ENCODE data around the gene GNB1.

Gene GNB1

GRCh38 chr1:1926886-1927660 is 36.2 kb upstream of the GNB1 start:
- H3K27me3 ChIP-seq (ENCODE audit: insufficient read depth, low read length): no peaks in the 10 kb centered on the region; the same call in 1 of the 2 replicates

GRCh38 chr1:1926346-1926811 is 35.5 kb upstream of the GNB1 start:
- H3K4me1 ChIP-seq (ENCODE audit: insufficient read depth, low read length, severe bottlenecking): no peaks in the 10 kb centered on the region
- no peaks in the 10 kb centered on the region for H3K9me2 ChIP-seq (ENCODE audit: low read depth, low read length)
- H3K79me2 ChIP-seq (ENCODE audit: insufficient read depth, low read length): no peaks in the 10 kb centered on the region
- no peaks in the 10 kb centered on the region for H4K20me1 ChIP-seq (ENCODE audit: insufficient read depth, low read length)
- no peak overlapping the region for H3K9ac ChIP-seq (ENCODE audit: low read length)
- no peak overlapping the region for H2AFZ ChIP-seq (ENCODE audit: low read length)
- H3K27ac ChIP-seq (ENCODE audit: low read depth, low read length, poor library complexity, severe bottlenecking): no peak overlapping the region
- no peaks in the 10 kb centered on the region; the same call in 1 of the 2 replicates for H3K27me3 ChIP-seq (ENCODE audit: insufficient read depth, low read length)
- H3F3A ChIP-seq (ENCODE audit: insufficient read depth, low read length): no peaks in the 10 kb centered on the region
- H3K36me3 ChIP-seq (ENCODE audit: insufficient read depth, low read length): no peaks in the 10 kb centered on the region
- no peaks in the 10 kb centered on the region for H3K9me3 ChIP-seq (ENCODE audit: low read length)
- TF ChIP-seq EZH2 (IDR thresholded peaks at IDR 0.05; ENCODE audit: borderline replicate concordance, low read length) (no peak), CTCF (IDR thresholded peaks at IDR 0.05; ENCODE audit: low read length) (no peak)
- H3K4me2 ChIP-seq (ENCODE audit: low read length): no peak overlapping the region
- H3K4me3 ChIP-seq (ENCODE audit: low read depth, low read length, poor library complexity, severe bottlenecking): no peak overlapping the region

More at GRCh38 chr1:1926886-1927660, 36.2 kb upstream of the GNB1 start:
- Histone ChIP-seq H3K4me1 (ENCODE audit: insufficient read depth, low read length, severe bottlenecking) (no peaks in the 10 kb centered on the region), H3K4me2 (ENCODE audit: low read length) (no peak overlapping the region), H3K9me2 (ENCODE audit: low read depth, low read length) (no peaks in the 10 kb centered on the region), H3K9me3 (ENCODE audit: low read length) (no peaks in the 10 kb centered on the region), H4K20me1 (ENCODE audit: insufficient read depth, low read length) (no peaks in the 10 kb centered on the region), H3K9ac (ENCODE audit: low read length) (no peak overlapping the region), H3K4me3 (ENCODE audit: low read depth, low read length, poor library complexity, severe bottlenecking) (no peak overlapping the region), H3K27ac (ENCODE audit: low read depth, low read length, poor library complexity, severe bottlenecking) (no peak overlapping the region), H3F3A (ENCODE audit: insufficient read depth, low read length) (no peaks in the 10 kb centered on the region), H3K79me2 (ENCODE audit: insufficient read depth, low read length) (no peaks in the 10 kb centered on the region), H3K36me3 (ENCODE audit: insufficient read depth, low read length) (no peaks in the 10 kb centered on the region), H2AFZ (ENCODE audit: low read length) (no peak overlapping the region)
- TF ChIP-seq CTCF (IDR thresholded peaks at IDR 0.05; ENCODE audit: low read length) (no peak), EZH2 (IDR thresholded peaks at IDR 0.05; ENCODE audit: borderline replicate concordance, low read length) (no peak)

- no peak overlapping the region for H2AFZ ChIP-seq (ENCODE audit: low read length)
- no peaks in the 10 kb centered on the region for H3K9me2 ChIP-seq (ENCODE audit: low read depth, low read length)
- H3K9me3 ChIP-seq (ENCODE audit: low read length): no peaks in the 10 kb centered on the region
- H3F3A ChIP-seq (ENCODE audit: insufficient read depth, low read length): no peaks in the 10 kb centered on the region
- no peak overlapping the region for H3K4me3 ChIP-seq (ENCODE audit: low read depth, low read length, poor library complexity, severe bottlenecking)
- no peaks in the 10 kb centered on the region for H3K79me2 ChIP-seq (ENCODE audit: insufficient read depth, low read length)
- no peak overlapping the region for H3K4me2 ChIP-seq (ENCODE audit: low read length)
- TF ChIP-seq EZH2 (IDR thresholded peaks at IDR 0.05; ENCODE audit: borderline replicate concordance, low read length): no peak
- no peak for TF ChIP-seq CTCF (IDR thresholded peaks at IDR 0.05; ENCODE audit: low read length)
- H3K27me3 ChIP-seq (ENCODE audit: insufficient read depth, low read length): no peaks in the 10 kb centered on the region; the same call in 1 of the 2 replicates
- no peaks in the 10 kb centered on the region for H3K36me3 ChIP-seq (ENCODE audit: insufficient read depth, low read length)
- H3K4me1 ChIP-seq (ENCODE audit: insufficient read depth, low read length, severe bottlenecking): no peaks in the 10 kb centered on the region
- no peaks in the 10 kb centered on the region for H4K20me1 ChIP-seq (ENCODE audit: insufficient read depth, low read length)
- no peak overlapping the region for H3K27ac ChIP-seq (ENCODE audit: low read depth, low read length, poor library complexity, severe bottlenecking)
- H3K9ac ChIP-seq (ENCODE audit: low read length): no peak overlapping the region
Observed at GRCh38 chr1:1925437-1926345, 34.8 kb upstream of the GNB1 start.
